Right lobe of liver (tissue), 4 donors: ENCODE data around the gene ADIG.
"Not testable (repeated sequence)": the region's sequence is repeated elsewhere in the genome, so short reads cannot be mapped to it uniquely, and the experiment has no call there.

ENCODE experiments used
- CTCF ChIP-seq, 4 donors: fragments of 200-600 bp in 3 of 4; fragments of 450-650 bp in 1 of 4; IDR thresholded peaks; one replicate each; pipeline versions ENCODE4 v1.5.1 to v1.8.0; 2016 to 2022; ENCODE audit warnings: antibody characterized with exemption in 4 of 4, mild to moderate bottlenecking in 2 of 4
- POLR2A ChIP-seq: fragments of 450-650 bp; IDR thresholded peaks from one replicate; pipeline ENCODE4 v1.6.1; 2017; ENCODE audit warnings: antibody characterized with exemption, mild to moderate bottlenecking
- donor health status: DM: no; HTN: no; CAD: no.
- donor health status: DM: no; HTN: no; CAD: no.
- donor health status: DM: no; HTN: yes; CAD: no.

- not testable (repeated sequence) for TF ChIP-seq CTCF (IDR thresholded peaks at IDR 0.05); POLR2A
These were observed 13.3 kb downstream of the ADIG start for GRCh38 chr20:38594281-38594680.
